ENCODE measurements around the gene OR13G1. TPM values are rescaled to one million over a fixed set of nuclear protein-coding genes. Genes with fewer than 3 reads are reported as not detected.

Gene OR13G1
- polyA plus RNA-seq, 1 donor, result 0.01 TPM

DNA sequence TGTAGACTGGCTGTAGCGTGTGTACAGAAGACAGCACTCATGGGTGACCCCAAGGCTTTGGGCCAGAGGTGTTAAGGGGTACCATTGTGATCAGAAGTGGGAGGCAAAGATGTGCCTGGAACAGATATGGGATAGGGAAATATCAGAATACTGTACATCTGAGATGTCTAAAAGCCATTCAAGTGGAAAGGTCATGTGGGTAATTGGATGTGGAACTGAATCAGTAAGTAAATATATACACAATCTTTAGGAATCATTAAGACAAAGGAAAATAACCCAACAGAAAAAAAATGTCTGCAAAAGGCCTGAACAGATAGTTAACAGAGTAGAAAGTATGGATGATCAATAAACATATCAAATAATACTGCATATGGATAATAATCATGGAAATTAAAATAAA lies 26.5 kb downstream of the OR13G1 start:
- H3K36me3 ChIP-seq (ENCODE audit: control insufficient read depth, insufficient read depth, low read length), result no peaks in the 10 kb centered on the region
- H3K4me3 ChIP-seq (ENCODE audit: low read length), result no peak overlapping the region
- H3K27me3 ChIP-seq (ENCODE audit: control insufficient read depth, insufficient read depth, low read length), result no peaks in the 10 kb centered on the region
- H3K9me3 ChIP-seq (ENCODE audit: control insufficient read depth, low read depth, low read length), result no peaks in the 10 kb centered on the region
- no peak for DNase-seq
- no peak overlapping the region for H3K27ac ChIP-seq (ENCODE audit: low read length)
- WGBS (ENCODE audit: insufficient coverage, low lambda C conversion rate), result no CpG with 5 or more reads among the region's 1 CpG
- no peaks in the 10 kb centered on the region for H3K4me1 ChIP-seq (ENCODE audit: control insufficient read depth, insufficient read depth, low read length)

DNA sequence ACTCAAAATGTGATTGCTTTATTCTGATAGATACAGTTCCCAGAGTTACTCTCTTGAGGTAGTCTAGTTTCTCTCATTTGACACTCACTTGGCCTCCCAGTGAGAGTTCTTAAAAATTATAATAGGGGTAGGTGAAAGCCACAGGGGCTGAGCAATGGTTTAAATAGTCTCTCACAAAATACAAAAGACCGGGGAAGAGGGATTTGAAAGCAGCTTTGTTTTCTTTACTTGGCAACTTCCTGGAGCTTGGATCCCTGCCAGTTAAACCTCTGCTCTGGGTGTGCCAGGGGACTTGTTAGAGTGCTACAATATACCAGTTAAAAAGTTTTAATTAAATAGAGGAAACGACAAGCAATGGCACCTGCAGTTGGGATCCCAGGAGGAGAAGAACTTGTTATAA lies 31.7 kb downstream of the OR13G1 start:
- Histone ChIP-seq H3K36me3 (ENCODE audit: control insufficient read depth, insufficient read depth, low read length) (no peaks in the 10 kb centered on the region), H3K9me3 (ENCODE audit: control insufficient read depth, low read depth, low read length) (no peaks in the 10 kb centered on the region), H3K4me1 (ENCODE audit: control insufficient read depth, insufficient read depth, low read length) (no peaks in the 10 kb centered on the region), H3K27ac (ENCODE audit: low read length) (no peak overlapping the region), H3K27me3 (ENCODE audit: control insufficient read depth, insufficient read depth, low read length) (no peaks in the 10 kb centered on the region), H3K4me3 (ENCODE audit: low read length) (no peak overlapping the region)
- DNase-seq, result no peak
- WGBS (ENCODE audit: insufficient coverage, low lambda C conversion rate), result no CpG with 5 or more reads among the region's 2 CpGs

DNA sequence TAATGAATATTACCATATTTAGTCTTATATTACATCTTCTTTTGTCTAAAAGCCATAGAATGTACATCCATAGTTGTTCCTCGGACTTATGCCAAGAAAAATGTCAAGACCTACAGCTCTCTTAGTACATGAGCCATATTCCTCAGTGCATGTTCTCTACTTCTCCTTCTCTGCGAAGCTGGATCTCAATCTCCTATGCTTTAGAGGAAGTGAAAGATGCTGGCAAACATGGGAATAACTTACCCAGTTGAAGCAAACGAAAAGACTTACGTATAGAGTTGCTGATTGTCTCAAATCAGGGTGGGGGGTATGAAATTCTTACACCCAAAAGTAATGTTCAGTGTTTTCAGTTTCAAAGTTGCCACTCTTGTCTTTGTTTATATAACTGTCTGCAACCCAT lies 32.7 kb downstream of the OR13G1 start:
- no CpG with 5 or more reads among the region's 4 CpGs for WGBS (ENCODE audit: insufficient coverage, low lambda C conversion rate)
- no peaks in the 10 kb centered on the region for H3K36me3 ChIP-seq (ENCODE audit: control insufficient read depth, insufficient read depth, low read length)
- no peak overlapping the region for H3K4me3 ChIP-seq (ENCODE audit: low read length)
- DNase-seq, result no peak
- no peaks in the 10 kb centered on the region for H3K4me1 ChIP-seq (ENCODE audit: control insufficient read depth, insufficient read depth, low read length)
- H3K27ac ChIP-seq (ENCODE audit: low read length), result no peak overlapping the region
- no peaks in the 10 kb centered on the region for H3K27me3 ChIP-seq (ENCODE audit: control insufficient read depth, insufficient read depth, low read length)
- no peaks in the 10 kb centered on the region for H3K9me3 ChIP-seq (ENCODE audit: control insufficient read depth, low read depth, low read length)

DNA sequence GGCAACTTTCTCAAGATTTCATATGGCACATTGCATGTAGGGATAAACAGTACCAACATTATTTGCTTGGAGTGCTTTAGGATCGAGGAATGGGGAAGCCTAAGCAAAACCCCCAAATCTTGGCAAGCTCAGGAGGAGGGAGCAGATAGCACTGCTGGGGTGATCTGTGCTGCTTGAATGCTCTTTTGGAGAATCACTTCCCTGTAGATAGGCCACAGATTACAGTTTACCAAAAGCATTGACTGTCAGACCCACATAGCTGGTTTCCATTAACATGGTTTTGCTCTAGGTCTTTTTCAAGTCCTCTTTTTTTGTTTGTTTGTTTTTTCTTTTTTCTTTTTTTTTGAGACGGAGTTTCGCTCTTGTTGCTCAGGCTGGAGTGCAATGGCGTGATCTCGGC lies 36.8 kb downstream of the OR13G1 start:
- Histone ChIP-seq H3K27ac (ENCODE audit: low read length) (no peak overlapping the region), H3K9me3 (ENCODE audit: control insufficient read depth, low read depth, low read length) (peaks cover 5% of the 10 kb centered on the region), H3K36me3 (ENCODE audit: control insufficient read depth, insufficient read depth, low read length) (no peaks in the 10 kb centered on the region), H3K4me1 (ENCODE audit: control insufficient read depth, insufficient read depth, low read length) (no peaks in the 10 kb centered on the region), H3K27me3 (ENCODE audit: control insufficient read depth, insufficient read depth, low read length) (no peaks in the 10 kb centered on the region), H3K4me3 (ENCODE audit: low read length) (no peak overlapping the region)
- WGBS (ENCODE audit: insufficient coverage, low lambda C conversion rate), result no CpG with 5 or more reads among the region's 5 CpGs
- no peak for DNase-seq

DNA sequence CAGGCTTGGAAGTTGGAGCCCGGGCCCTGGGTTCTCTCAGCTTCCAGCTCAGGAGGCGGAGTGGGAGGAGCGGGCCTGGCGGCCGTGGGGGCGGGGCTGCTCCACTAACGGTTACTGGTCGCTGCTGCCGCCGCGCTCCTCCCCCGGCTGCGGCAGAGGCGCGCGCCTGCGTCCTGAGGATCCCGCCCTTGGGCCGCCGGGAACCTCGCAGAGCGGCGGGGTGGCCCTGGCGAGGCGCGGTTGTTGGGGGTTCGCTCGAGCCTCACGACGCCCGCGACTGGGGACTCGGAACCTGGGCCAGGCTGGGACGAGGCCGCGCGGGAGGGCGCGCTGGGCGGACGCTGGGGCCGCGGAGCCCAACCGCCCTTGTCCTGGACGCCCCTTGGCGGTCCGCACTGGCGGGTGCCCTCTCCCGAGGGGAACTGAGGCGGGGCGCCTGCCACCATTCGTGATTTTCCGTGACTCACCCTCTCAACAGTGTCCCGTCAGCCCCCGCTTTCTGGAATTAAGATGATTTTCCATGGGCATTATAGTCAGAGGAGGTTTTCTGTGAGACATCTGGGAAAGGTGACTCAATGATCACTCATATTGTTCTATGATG lies 40.1 kb downstream of the OR13G1 start:
- DNase-seq, result peak; percentile 8 to 19
- no peaks in the 10 kb centered on the region for H3K27me3 ChIP-seq (ENCODE audit: control insufficient read depth, insufficient read depth, low read length)
- no peak overlapping the region for H3K27ac ChIP-seq (ENCODE audit: low read length)
- peaks cover 5% of the 10 kb centered on the region for H3K9me3 ChIP-seq (ENCODE audit: control insufficient read depth, low read depth, low read length)
- H3K4me1 ChIP-seq (ENCODE audit: control insufficient read depth, insufficient read depth, low read length), result no peaks in the 10 kb centered on the region
- no peaks in the 10 kb centered on the region for H3K36me3 ChIP-seq (ENCODE audit: control insufficient read depth, insufficient read depth, low read length)
- WGBS (ENCODE audit: insufficient coverage, low lambda C conversion rate), result no CpG with 5 or more reads among the region's 55 CpGs
- no peak overlapping the region for H3K4me3 ChIP-seq (ENCODE audit: low read length)

DNA sequence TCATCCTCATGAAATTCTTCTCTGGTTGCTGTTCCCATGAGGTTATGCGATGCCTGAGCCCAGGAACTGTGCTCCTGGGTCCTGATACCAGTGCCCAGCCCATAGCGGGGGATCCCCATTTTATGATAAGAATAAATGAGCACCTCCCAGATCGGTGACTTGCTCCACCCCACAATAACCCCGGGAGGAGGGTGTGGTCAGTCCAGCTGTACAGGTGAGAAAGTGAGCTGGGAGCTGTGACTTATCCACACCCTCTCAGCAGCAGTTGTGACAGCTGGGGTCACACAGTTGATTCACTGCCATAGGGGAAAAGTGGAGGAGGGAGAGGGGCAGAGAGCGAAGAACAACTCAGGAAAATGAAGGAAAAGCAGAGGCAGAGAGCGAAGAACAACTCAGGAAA lies 40.8 kb downstream of the OR13G1 start:
- DNase-seq, result no peak
- Histone ChIP-seq H3K4me3 (ENCODE audit: low read length) (no peak overlapping the region), H3K36me3 (ENCODE audit: control insufficient read depth, insufficient read depth, low read length) (no peaks in the 10 kb centered on the region), H3K9me3 (ENCODE audit: control insufficient read depth, low read depth, low read length) (peaks cover 5% of the 10 kb centered on the region), H3K27me3 (ENCODE audit: control insufficient read depth, insufficient read depth, low read length) (no peaks in the 10 kb centered on the region), H3K27ac (ENCODE audit: low read length) (no peak overlapping the region), H3K4me1 (ENCODE audit: control insufficient read depth, insufficient read depth, low read length) (no peaks in the 10 kb centered on the region)
- WGBS (ENCODE audit: insufficient coverage, low lambda C conversion rate), result 86% methylated on average over 2 of the region's 6 CpGs

DNA sequence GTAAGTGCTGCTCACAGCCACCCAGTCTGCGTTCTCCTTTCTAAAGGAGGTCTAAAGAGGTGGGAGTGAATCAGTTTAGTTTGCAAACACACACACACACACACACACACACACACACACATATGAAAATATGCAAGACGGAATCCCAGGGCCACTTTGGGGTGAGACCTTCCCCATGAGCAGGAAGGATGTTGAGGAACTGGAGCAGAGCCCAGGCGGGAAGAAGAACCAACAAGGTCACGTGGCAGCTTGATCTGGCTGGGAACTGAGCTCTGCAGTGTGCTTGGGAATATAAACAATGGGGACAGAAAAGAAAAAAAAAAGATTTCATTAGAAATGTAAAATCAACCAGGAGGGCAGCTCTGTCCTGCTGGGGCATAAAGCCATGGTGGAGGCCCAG lies 41.5 kb downstream of the OR13G1 start:
- Histone ChIP-seq H3K4me3 (ENCODE audit: low read length) (no peak overlapping the region), H3K27me3 (ENCODE audit: control insufficient read depth, insufficient read depth, low read length) (no peaks in the 10 kb centered on the region), H3K4me1 (ENCODE audit: control insufficient read depth, insufficient read depth, low read length) (no peaks in the 10 kb centered on the region), H3K9me3 (ENCODE audit: control insufficient read depth, low read depth, low read length) (peaks cover 5% of the 10 kb centered on the region), H3K36me3 (ENCODE audit: control insufficient read depth, insufficient read depth, low read length) (no peaks in the 10 kb centered on the region), H3K27ac (ENCODE audit: low read length) (no peak overlapping the region)
- no peak for DNase-seq
- no CpG with 5 or more reads among the region's 4 CpGs for WGBS (ENCODE audit: insufficient coverage, low lambda C conversion rate)

DNA sequence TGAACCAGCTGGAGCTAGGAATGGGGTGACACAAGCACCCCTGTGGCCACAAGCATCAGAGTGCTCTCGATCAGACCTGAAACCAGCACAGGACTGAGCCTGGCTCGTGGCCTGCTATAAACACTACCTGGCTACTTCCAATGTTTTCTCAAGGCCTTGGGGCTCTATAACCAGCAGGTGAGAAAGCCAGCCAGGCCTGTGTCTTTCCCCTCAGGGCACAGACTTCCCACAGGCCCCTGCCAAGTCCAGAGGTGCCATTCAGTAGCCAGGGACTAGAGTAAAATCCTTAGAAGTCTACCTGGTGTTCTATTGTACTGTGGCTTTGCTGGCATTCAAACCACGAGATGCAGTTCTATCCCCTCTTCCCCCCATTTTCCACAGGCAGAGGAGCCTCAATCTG lies 51.6 kb downstream of the OR13G1 start:
- no CpG with 5 or more reads among the region's 3 CpGs for WGBS (ENCODE audit: insufficient coverage, low lambda C conversion rate)
- H3K4me3 ChIP-seq (ENCODE audit: low read length), result no peak overlapping the region
- H3K27ac ChIP-seq (ENCODE audit: low read length), result no peak overlapping the region
- H3K36me3 ChIP-seq (ENCODE audit: control insufficient read depth, insufficient read depth, low read length), result no peaks in the 10 kb centered on the region
- H3K27me3 ChIP-seq (ENCODE audit: control insufficient read depth, insufficient read depth, low read length), result no peaks in the 10 kb centered on the region
- DNase-seq, result no peak
- no peaks in the 10 kb centered on the region for H3K9me3 ChIP-seq (ENCODE audit: control insufficient read depth, low read depth, low read length)
- no peaks in the 10 kb centered on the region for H3K4me1 ChIP-seq (ENCODE audit: control insufficient read depth, insufficient read depth, low read length)

Other genes with a start within 250 kb of the OR13G1 start
- gene OR2B11, start 221.6 kb downstream of the OR13G1 start, polyA plus RNA-seq, result not detected
- gene OR2C3, start 143.3 kb downstream of the OR13G1 start, polyA plus RNA-seq, result 0.10 TPM
- 0.07 TPM for gene GCSAML, start 130.6 kb downstream of the OR13G1 start, polyA plus RNA-seq
- not detected for gene OR2G2, start 91.4 kb downstream of the OR13G1 start, polyA plus RNA-seq
- gene OR2G3, start 74.2 kb downstream of the OR13G1 start, polyA plus RNA-seq, result not detected
- not detected for gene OR6F1, start 36.9 kb upstream of the OR13G1 start, polyA plus RNA-seq
- not detected for gene OR14K1, start 58.9 kb upstream of the OR13G1 start, polyA plus RNA-seq
- gene OR14A2, start 68.4 kb upstream of the OR13G1 start, polyA plus RNA-seq, result not detected
- gene OR1C1, start 80.8 kb upstream of the OR13G1 start, polyA plus RNA-seq, result not detected
- not detected for gene OR14A16, start 144.4 kb upstream of the OR13G1 start, polyA plus RNA-seq
- not detected for gene OR11L1, start 162.2 kb upstream of the OR13G1 start, polyA plus RNA-seq
- gene TRIM58, start 177.4 kb upstream of the OR13G1 start, polyA plus RNA-seq, result 2.1 TPM
- 0.51 TPM for gene OR2W3, start 215.8 kb upstream of the OR13G1 start, polyA plus RNA-seq
- gene OR2T8, start 240.5 kb upstream of the OR13G1 start, polyA plus RNA-seq, result 0.09 TPM
- gene OR2AJ1, start 245.2 kb upstream of the OR13G1 start, polyA plus RNA-seq, result not detected